Aorta (tissue), 5 donors: ENCODE data around the gene YTHDF2. TPM values are rescaled to one million over a fixed set of nuclear protein-coding genes. Genes with fewer than 3 reads are reported as not detected.
"Not testable (repeated sequence)": the region's sequence is repeated elsewhere in the genome, so short reads cannot be mapped to it uniquely, and the experiment has no call there.

Experiments
- ATAC-seq: fragments of 200-7000 bp; cut with Tn5 transposase; one replicate; pipeline ENCODE4 v1.9.1; 2022; ENCODE audit warnings: moderate library complexity; ENCODE audit not compliant: low FRiP score
- DNase-seq, 2 donors: peaks; one replicate each; pipeline ENCODE4 v3.0.0-alpha.2; 2020
- H3K27ac ChIP-seq, 2 donors: one replicate each; pipeline ENCODE4 v1.5.1; 2013; ENCODE audit warnings: low read length in 2 of 2, mild to moderate bottlenecking in 2 of 2, moderate library complexity in 2 of 2, control low read depth in 1 of 2, inconsistent platforms in 1 of 2, low read depth in 1 of 2
- H3K27me3 ChIP-seq, 2 donors: one replicate each; pipeline ENCODE4 v1.6.1; 2013; ENCODE audit warnings: control low read depth in 1 of 2, low read length in 1 of 2, mild to moderate bottlenecking in 1 of 2, moderate library complexity in 1 of 2; ENCODE audit not compliant: insufficient read depth in 2 of 2, control insufficient read depth in 1 of 2
- H3K36me3 ChIP-seq, 2 donors: one replicate each; pipeline ENCODE4 v1.6.1; 2013; ENCODE audit warnings: control low read depth in 1 of 2, low read length in 1 of 2, mild to moderate bottlenecking in 1 of 2; ENCODE audit not compliant: insufficient read depth in 2 of 2, control insufficient read depth in 1 of 2
- H3K4me1 ChIP-seq, 2 donors: one replicate each; pipeline ENCODE4 v1.6.1; 2013; ENCODE audit warnings: low read length in 2 of 2, control low read depth in 1 of 2, mild to moderate bottlenecking in 1 of 2, moderate library complexity in 1 of 2; ENCODE audit not compliant: insufficient read depth in 2 of 2, control insufficient read depth in 1 of 2
- H3K4me3 ChIP-seq, 2 donors: one replicate each; pipeline ENCODE4 v1.5.1; 2013; ENCODE audit warnings: low read length in 2 of 2, control low read depth in 1 of 2, mild to moderate bottlenecking in 1 of 2
- H3K9me3 ChIP-seq: one replicate; pipeline ENCODE4 v1.6.1; 2013; ENCODE audit warnings: mild to moderate bottlenecking, low read length; ENCODE audit not compliant: control insufficient read depth
- WGBS, 2 donors: extraction: QIAGEN DNeasy Blood & Tissue Kit; methylation state at CpG; one replicate each; pipeline ENCODE4 v1.1.7; 2013; 5-methylcytosine and 5-hydroxymethylcytosine counted together
- intact Hi-C, 2 donors: fragments of 100-400 bp; cut with DNase I; formaldehyde crosslinking; loops; one replicate each; pipeline versions ENCODE4 v1.14.2 to v1.15.0; 2022
- polyA plus RNA-seq, 2 donors: library from polyadenylated mRNA; stranded (reverse); fragments of 200-250 nt; gene quantifications; one replicate each; pipeline ENCODE4 v1.2.3, GENCODE V29; 2013
- total RNA-seq, 2 donors: library from RNA; stranded (reverse); fragmentation: NEBNext Ultra II Directional; extraction: Animal tissue kit (Norgen Biotek cat#: 25700); gene quantifications; one replicate each; pipeline ENCODE4 v1.2.1, GENCODE V29; 2021
- donor health status: healthy with polysubstance abuse.
- donor health status: Bipolar disorder and iron deficiency.
- donor health status: DM: no; HTN: no; CAD: no.
- donor health status: DM: no; HTN: no; CAD: no.
- donor health status: DM: yes; HTN: yes; CAD: no.

Gene YTHDF2
- total and polyA plus RNA-seq, 4 donors, result 17.2 to 46.5 (median 31.2) TPM

DNA sequence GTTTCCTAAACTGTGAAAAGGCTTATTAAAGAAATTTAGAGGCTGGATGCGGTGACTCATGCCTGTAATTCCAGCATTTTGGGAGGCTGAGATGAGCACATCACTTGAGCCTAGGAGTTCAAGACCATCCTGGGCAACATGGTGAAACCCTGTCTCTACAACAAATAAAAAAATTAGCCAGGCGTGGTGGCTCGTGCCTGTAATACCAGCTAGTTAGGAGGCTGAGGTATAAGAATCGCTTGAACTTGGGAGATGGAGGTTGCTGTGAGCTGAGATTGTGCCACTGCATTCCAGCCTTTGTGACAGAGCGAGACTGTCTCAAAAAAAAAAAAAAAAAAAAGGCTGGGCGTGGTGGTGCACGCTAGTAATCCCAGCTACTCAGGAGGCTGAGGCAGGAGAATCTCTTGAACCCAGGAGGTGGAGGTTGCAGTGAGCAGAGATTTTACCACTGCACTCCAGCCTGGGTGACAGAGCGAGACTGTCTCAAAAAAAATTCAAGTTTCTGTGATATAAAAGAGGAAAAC, 14.1 kb downstream of the YTHDF2 start:
- intact Hi-C loops, H3K36me3 ChIP-seq, H3K27me3 ChIP-seq, DNase-seq, ATAC-seq, H3K4me1 ChIP-seq, H3K9me3 ChIP-seq, H3K27ac ChIP-seq, H3K4me3 ChIP-seq: not testable (repeated sequence)
- 89 to 91% methylated on average over 6 to 8 of the region's 8 CpGs for WGBS, 2 donors

DNA sequence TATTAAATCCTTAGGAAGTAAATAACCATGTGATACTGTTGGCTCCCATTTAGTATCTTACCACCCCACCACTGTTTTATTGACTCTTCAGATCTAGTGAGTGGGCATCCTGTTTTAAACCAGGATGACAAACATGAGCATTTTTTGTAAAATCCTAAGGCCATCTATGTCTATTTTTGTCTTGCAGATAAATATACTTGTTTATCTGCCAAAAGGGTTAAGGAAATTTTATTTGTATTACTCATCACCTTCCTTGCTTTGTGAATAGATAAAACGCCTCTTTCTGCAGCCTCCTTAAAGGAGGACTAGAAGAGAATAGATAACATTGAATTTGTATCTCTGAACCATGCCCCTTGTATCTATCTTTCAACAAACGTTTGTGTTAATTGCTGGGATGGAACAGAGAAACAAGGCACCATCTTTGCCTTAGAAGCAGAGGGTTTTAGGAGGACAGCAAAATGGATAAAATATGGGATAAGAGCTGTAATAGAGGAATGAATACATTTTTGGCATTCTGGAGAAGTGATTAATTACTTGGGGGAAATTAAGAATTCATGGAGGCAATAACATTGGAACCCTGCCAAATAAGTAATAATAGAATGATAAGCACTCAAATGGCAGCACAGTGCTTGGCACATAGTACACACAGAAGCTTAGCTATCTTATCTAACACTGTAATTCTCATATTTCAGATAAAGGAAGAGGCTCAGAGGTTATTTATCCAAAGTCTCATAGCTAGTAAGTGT, 14.7 kb downstream of the YTHDF2 start:
- H3K9me3 ChIP-seq, result no peaks in the 10 kb centered on the region
- H3K36me3 ChIP-seq, result no peaks in the 10 kb centered on the region
- 20 to 25% methylated on average over 2 of the region's 2 CpGs for WGBS, 2 donors
- ATAC-seq, result no peak
- H3K27me3 ChIP-seq, result no peaks in the 10 kb centered on the region
- H3K4me1 ChIP-seq, result peaks cover 2 to 8% of the 10 kb centered on the region in 2 donors
- DNase-seq, result no peak
- H3K27ac ChIP-seq, result no peak overlapping the region
- H3K4me3 ChIP-seq, result no peak overlapping the region
- intact Hi-C loops, result no loop called here

DNA sequence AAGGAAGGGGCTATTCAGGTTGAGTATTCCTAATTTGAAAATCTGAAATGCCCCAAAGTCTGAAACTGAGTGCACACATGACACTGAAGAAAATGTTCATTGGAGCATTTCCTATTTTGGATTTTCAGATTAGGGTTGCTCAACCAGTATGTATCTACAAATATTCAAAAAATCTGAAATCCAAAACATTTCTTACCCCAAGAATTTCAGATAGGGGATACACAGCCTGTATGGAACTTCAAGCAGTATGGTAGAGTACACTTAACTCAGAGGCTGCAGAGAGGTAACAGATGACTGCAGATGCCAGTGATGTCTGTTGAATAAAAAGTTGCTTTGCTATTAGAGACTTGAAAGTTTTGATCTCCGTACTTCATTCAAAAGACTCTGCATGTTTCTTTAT, 19.0 kb downstream of the YTHDF2 start:
- H3K27ac ChIP-seq, result no peak overlapping the region
- peaks cover 0 to 12% of the 10 kb centered on the region in 2 donors for H3K4me1 ChIP-seq
- no peak overlapping the region for H3K4me3 ChIP-seq
- DNase-seq (no peak), ATAC-seq (no peak)
- H3K9me3 ChIP-seq, result no peaks in the 10 kb centered on the region
- H3K36me3 ChIP-seq, result no peaks in the 10 kb centered on the region
- H3K27me3 ChIP-seq, result no peaks in the 10 kb centered on the region
- 44% methylated on average over 1 of the region's 1 CpG for WGBS, 2 donors
- intact Hi-C loops, result no loop called here

DNA sequence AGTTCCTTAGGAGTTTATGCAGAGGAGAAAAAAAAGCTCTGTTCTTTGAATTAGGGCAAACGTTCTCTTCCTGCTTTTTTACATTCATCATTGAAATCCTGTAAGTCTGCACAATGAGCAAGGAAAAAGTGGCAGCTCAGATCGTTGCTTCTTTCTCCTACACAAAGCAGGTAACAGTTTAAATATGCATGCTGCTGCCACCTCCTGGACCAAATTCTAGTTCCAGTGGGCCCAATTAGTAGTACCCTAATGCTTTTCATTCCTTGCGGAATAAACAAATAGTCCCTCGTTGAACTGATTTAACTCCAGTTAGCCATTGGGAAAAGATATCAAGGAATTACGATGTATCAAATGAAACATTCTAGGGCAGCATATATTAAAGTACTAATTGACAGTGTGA, 20.1 kb downstream of the YTHDF2 start:
- intact Hi-C loops, result no loop called here

DNA sequence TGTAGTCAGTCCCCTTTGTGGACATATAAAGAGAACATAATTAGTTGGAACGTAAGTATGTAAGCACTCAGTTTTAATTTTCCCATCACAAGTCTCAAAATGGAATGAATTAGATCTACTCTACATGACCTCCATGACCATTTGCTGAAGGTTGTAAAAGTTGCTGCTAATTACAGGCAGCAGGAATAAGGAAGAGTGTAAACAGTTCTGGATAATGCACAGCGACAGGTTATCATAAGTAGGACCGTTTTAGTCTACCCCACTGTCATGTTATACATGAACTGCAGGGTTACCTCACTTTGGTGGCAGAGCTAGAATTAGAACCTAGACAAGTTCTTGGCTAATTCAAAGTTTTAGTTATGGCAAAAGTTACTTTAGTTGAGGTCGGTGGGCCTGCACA, 21.7 kb downstream of the YTHDF2 start:
- intact Hi-C loops, result no loop called here
- no peak for DNase-seq
- 70 to 77% methylated on average over 4 of the region's 4 CpGs for WGBS, 2 donors
- H3K27me3 ChIP-seq, result no peaks in the 10 kb centered on the region
- H3K4me3 ChIP-seq, result no peak overlapping the region
- peaks cover 0 to 8% of the 10 kb centered on the region in 2 donors for H3K4me1 ChIP-seq
- H3K27ac ChIP-seq, result no peak overlapping the region
- no peaks in the 10 kb centered on the region for H3K9me3 ChIP-seq
- ATAC-seq, result no peak
- H3K36me3 ChIP-seq, result no peaks in the 10 kb centered on the region

More for the DNA sequence above, 20.1 kb downstream of the YTHDF2 start:
- H3K9me3 ChIP-seq, result no peaks in the 10 kb centered on the region
- H3K4me3 ChIP-seq, result no peak overlapping the region
- WGBS, 2 donors, result 39 to 43% methylated on average over 5 of the region's 5 CpGs
- H3K27ac ChIP-seq, result no peak overlapping the region
- peaks cover 0 to 8% of the 10 kb centered on the region in 2 donors for H3K4me1 ChIP-seq
- DNase-seq (no peak), ATAC-seq (no peak)
- H3K36me3 ChIP-seq, result no peaks in the 10 kb centered on the region
- no peaks in the 10 kb centered on the region for H3K27me3 ChIP-seq

DNA sequence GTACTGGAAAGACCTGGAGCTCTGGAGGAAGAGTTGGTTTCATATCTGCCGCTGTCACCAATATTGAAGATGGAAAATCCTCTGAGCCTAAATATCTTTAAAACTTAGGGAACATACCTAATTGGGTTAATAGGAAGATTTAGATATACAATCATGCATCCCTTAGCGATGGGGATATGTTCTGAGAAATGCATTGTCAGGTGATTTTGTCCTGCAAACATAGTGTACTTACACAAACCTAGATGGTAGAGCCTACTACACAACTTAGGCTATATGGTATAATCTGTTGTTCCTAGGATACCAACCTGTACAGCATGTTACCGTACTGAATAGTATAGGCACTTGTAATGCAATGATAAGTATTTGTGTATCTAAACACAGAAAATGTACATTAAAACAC, 22.5 kb downstream of the YTHDF2 start:
- Histone ChIP-seq H3K27ac (no peak overlapping the region), H3K27me3 (no peaks in the 10 kb centered on the region), H3K9me3 (no peaks in the 10 kb centered on the region), H3K4me3 (no peak overlapping the region), H3K4me1 (peaks cover 0 to 8% of the 10 kb centered on the region in 2 donors), H3K36me3 (no peaks in the 10 kb centered on the region)
- no peak for DNase-seq
- intact Hi-C loops, result no loop called here
- 98% methylated on average over 3 of the region's 3 CpGs for WGBS, 2 donors
- ATAC-seq, result no peak

DNA sequence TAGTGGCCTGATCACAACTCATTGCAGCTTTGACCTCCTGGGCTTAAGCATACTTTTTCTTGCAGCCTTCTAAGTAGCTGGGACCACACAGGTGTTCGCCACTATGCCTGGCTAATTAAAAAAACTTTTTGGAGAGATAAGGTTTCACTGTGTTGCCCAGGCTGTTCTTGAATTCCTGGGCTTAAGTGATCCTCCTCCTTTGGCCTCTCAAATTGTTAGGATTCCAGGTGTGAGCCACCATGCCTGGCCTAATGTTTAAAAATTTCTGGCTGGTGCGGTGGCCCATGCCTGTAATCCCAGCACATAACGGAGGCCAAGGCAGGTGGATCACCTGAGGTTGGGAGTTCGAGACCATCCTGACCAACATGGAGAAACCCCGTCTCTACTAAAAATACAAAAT, 24.4 kb downstream of the YTHDF2 start:
- DNase-seq, result no peak
- no peak for ATAC-seq
- no peaks in the 10 kb centered on the region for H3K9me3 ChIP-seq
- 97 to 98% methylated on average over 5 of the region's 5 CpGs for WGBS, 2 donors
- no peak overlapping the region for H3K4me3 ChIP-seq
- intact Hi-C loops, result no loop called here
- H3K4me1 ChIP-seq, result peaks cover 0 to 5% of the 10 kb centered on the region in 2 donors
- H3K27ac ChIP-seq, result no peak overlapping the region
- no peaks in the 10 kb centered on the region for H3K27me3 ChIP-seq
- peaks cover 0 to 2% of the 10 kb centered on the region in 2 donors for H3K36me3 ChIP-seq

DNA sequence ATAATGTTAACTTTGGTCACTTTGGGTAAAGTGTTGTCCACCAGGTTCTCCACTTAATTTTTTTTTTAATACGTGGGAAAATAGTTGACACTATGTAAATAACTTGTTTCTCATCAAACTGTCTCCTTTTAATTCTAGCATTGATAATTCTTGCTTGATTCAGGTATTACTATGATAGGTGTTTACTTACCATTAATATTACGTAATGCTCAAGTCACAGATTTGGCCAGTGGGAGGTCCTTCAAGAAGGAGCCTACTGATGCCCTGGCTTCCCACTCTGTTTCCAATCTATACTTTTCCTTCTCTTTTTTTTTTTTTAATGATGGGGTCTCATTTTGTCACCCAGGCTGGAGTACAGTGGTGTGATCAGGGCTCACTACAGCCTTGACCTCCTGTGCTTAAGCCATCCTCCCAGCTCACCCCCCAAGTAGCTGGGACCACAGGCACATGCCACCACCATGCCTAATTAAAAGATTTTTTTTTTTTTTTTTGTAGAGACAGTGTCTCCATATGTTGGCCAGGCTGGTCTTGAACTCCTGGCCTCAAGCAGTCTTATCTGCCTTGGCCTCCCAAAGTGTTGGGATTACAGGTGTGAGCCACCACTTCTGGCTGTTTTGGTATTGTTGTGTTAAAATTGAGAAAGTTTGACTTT, 29.9 kb downstream of the YTHDF2 start:
- no peak overlapping the region for H3K4me3 ChIP-seq
- ATAC-seq, result no peak
- WGBS, 2 donors, result 88 to 89% methylated on average over 2 of the region's 2 CpGs
- H3K36me3 ChIP-seq, result peaks cover 2 to 5% of the 10 kb centered on the region in 2 donors
- H3K27ac ChIP-seq, result no peak overlapping the region
- H3K27me3 ChIP-seq, result no peaks in the 10 kb centered on the region
- intact Hi-C loops, result no loop called here
- DNase-seq, result no peak
- H3K9me3 ChIP-seq, result no peaks in the 10 kb centered on the region
- H3K4me1 ChIP-seq, result no peaks in the 10 kb centered on the region
